Caco-2 (cell line): ENCODE results near the gene APOC4. TPM values are rescaled to one million over a fixed set of nuclear protein-coding genes. Genes with fewer than 3 reads are reported as not detected.

ENCODE experiments used
- BruUV-seq: library from RNA; stranded (reverse); fragments of 400-500 nt; replicated peaks from 2 replicates; lab custom pipeline; 2021; lab: Mats Ljungman, UMichigan
- CTCF ChIA-PET: fragments of 300-600 bp; sonication (Branson Sonifier 250); formaldehyde crosslinking; loops from one replicate; lab custom pipeline; 2022; ENCODE audit warnings: antibody characterized with exemption; lab: Charles Lee
- POLR2A ChIA-PET: fragments of 300-600 bp; sonication (Branson Sonifier 250); formaldehyde crosslinking; loops from one replicate; lab custom pipeline; 2022; ENCODE audit warnings: antibody characterized with exemption; lab: Charles Lee
- DNase-seq, 2 experiments: peaks; one replicate each; pipeline versions ENCODE4 v3.0.0 to v3.0.0-alpha.2; 2020 to 2022
- H3K27me3 ChIP-seq: replicated peaks from 2 replicates; pipeline ENCODE4 v1.6.0; 2011; ENCODE audit warnings: low read length; ENCODE audit not compliant: control insufficient read depth, insufficient read depth
- H3K36me3 ChIP-seq: 2 replicates; pipeline ENCODE4 v1.5.1; 2011; ENCODE audit warnings: low read length; ENCODE audit not compliant: control insufficient read depth, insufficient read depth
- H3K4me1 ChIP-seq: fragments of 250-450 bp; sonication (Bioruptor Pico); 2 replicates; pipeline ENCODE4 v1.5.1; 2020; ENCODE audit warnings: mild to moderate bottlenecking
- H3K4me3 ChIP-seq: 2 replicates; pipeline ENCODE4 v1.5.1; 2011; ENCODE audit warnings: low read depth, mild to moderate bottlenecking, control low read depth, low read length
- H3K9me3 ChIP-seq: fragments of 250-450 bp; sonication (Bioruptor Pico); 2 replicates; pipeline ENCODE4 v1.5.1; 2020; ENCODE audit warnings: mild to moderate bottlenecking, moderate library complexity
- H3K27ac Mint-ChIP-seq: one replicate; pipeline ENCODE4 v1.8.0; 2022; ENCODE audit warnings: mixed read lengths; ENCODE audit not compliant: unreplicated experiment
- H3K27me3 Mint-ChIP-seq: one replicate; pipeline ENCODE4 v1.8.0; 2022; ENCODE audit warnings: mixed read lengths; ENCODE audit not compliant: insufficient read depth, unreplicated experiment
- H3K36me3 Mint-ChIP-seq: one replicate; pipeline ENCODE4 v1.8.0; 2022; ENCODE audit warnings: mild to moderate bottlenecking, mixed read lengths; ENCODE audit not compliant: insufficient read depth, unreplicated experiment
- H3K4me1 Mint-ChIP-seq: one replicate; pipeline ENCODE4 v1.8.0; 2022; ENCODE audit warnings: low read depth, mixed read lengths; ENCODE audit not compliant: unreplicated experiment
- H3K4me3 Mint-ChIP-seq: one replicate; pipeline ENCODE4 v1.8.0; 2022; ENCODE audit warnings: mild to moderate bottlenecking, moderate library complexity, mixed read lengths; ENCODE audit not compliant: unreplicated experiment
- H3K9me3 Mint-ChIP-seq: one replicate; pipeline ENCODE4 v1.8.0; 2022; ENCODE audit warnings: mixed read lengths; ENCODE audit not compliant: unreplicated experiment
- intact Hi-C: fragments of 100-400 bp; cut with micrococcal nuclease; formaldehyde crosslinking; loops from one replicate; pipeline ENCODE4 v1.10.0; 2022; ENCODE audit not compliant: unreplicated experiment
- total RNA-seq: library from RNA; stranded (reverse); gene quantifications from 2 replicates; pipeline ENCODE4 v1.2.3, GENCODE V29; 2022
- TF ChIP-seq, protein P1 (sequence below), 2 experiments: fragments of 200-600 bp in 1 of 2; IDR thresholded peaks; 1 replicate in 1 of 2; 2 replicates in 1 of 2; pipeline versions ENCODE4 v1.5.1 to v1.8.0; 2011 to 2022; ENCODE audit warnings: antibody characterized with exemption in 1 of 2, control low read depth in 1 of 2, inconsistent platforms in 1 of 2, low read depth in 1 of 2, low read length in 1 of 2, mild to moderate bottlenecking in 1 of 2, moderate library complexity in 1 of 2; ENCODE audit not compliant: insufficient read depth in 1 of 2, severe bottlenecking in 1 of 2, unreplicated experiment in 1 of 2

The APOC4 gene
- total RNA-seq, 1 experiment from 2014 or later = not detected

DNA sequence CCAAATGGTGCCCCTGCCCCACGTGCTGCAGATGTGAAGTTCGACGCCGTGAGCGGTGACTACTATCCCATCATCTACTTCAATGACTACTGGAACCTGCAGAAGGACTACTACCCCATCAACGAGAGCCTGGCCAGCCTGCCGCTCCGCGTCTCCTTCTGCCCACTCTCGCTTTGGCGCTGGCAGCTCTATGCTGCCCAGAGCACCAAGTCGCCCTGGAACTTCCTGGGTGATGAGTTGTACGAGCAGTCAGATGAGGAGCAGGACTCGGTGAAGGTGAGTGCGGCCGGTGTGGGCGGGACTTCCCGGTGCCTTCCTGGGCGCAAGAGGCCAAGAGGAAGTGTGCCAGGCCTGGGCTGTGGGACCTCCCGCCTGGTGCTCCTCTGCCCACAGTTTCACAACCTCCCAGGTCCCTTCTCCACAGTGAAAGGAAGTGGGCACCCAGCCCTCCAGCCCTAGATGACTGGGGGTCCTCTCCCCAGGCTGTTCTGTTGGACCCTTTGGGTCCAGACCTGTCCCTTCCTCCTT, 45.2 kb downstream of the APOC4 start:
- Histone ChIP-seq H3K4me3 (no peak overlapping the region), H3K36me3 (peaks cover 4% of the 10 kb centered on the region), H3K27me3 (no peaks in the 10 kb centered on the region), H3K9me3 (no peaks in the 10 kb centered on the region), H3K4me1 (no peaks in the 10 kb centered on the region)
- BruUV-seq = no TSS peak
- H3K27ac Mint-ChIP-seq = no peak overlapping the region
- intact Hi-C loops = no loop called here
- ChIA-PET POLR2A (no interaction called here), CTCF (no interaction called here)
- TF ChIP-seq, protein P1, sequence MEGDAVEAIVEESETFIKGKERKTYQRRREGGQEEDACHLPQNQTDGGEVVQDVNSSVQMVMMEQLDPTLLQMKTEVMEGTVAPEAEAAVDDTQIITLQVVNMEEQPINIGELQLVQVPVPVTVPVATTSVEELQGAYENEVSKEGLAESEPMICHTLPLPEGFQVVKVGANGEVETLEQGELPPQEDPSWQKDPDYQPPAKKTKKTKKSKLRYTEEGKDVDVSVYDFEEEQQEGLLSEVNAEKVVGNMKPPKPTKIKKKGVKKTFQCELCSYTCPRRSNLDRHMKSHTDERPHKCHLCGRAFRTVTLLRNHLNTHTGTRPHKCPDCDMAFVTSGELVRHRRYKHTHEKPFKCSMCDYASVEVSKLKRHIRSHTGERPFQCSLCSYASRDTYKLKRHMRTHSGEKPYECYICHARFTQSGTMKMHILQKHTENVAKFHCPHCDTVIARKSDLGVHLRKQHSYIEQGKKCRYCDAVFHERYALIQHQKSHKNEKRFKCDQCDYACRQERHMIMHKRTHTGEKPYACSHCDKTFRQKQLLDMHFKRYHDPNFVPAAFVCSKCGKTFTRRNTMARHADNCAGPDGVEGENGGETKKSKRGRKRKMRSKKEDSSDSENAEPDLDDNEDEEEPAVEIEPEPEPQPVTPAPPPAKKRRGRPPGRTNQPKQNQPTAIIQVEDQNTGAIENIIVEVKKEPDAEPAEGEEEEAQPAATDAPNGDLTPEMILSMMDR (IDR thresholded peaks at IDR 0.05; ENCODE audit: insufficient read depth in 1 of 2, low read depth in 1 of 2, low read length in 1 of 2, severe bottlenecking in 1 of 2, unreplicated experiment in 1 of 2) = no peak
- no peak for DNase-seq
- H3K4me1 Mint-ChIP-seq = no peaks in the 10 kb centered on the region
- H3K36me3 Mint-ChIP-seq = peaks cover 69% of the 10 kb centered on the region
- H3K4me3 Mint-ChIP-seq = no peak overlapping the region
- no peaks in the 10 kb centered on the region for H3K9me3 Mint-ChIP-seq
- no peaks in the 10 kb centered on the region for H3K27me3 Mint-ChIP-seq

DNA sequence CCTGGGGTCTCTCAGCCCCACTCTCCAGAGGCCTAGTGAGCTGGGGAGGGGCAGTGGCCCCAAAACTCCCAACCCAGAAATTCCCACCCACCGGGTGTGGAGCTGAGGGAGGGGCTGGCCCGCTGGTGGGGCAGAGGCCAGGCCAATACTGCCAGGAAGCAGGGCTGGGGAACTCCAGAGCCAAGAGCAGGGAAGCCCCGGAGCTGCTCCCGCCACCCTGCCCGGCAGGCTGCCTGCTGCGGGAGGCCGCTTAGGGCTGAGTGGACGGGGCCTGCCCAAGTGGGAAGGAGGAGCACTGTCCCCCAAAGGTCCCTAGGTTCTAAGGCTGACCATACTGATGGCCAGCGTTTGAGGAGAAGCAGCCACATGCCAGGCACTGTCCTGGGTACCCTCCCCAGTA, 46.2 kb downstream of the APOC4 start:
- Mint-ChIP-seq H3K4me1 (no peaks in the 10 kb centered on the region), H3K9me3 (no peaks in the 10 kb centered on the region), H3K27ac (no peak overlapping the region), H3K27me3 (no peaks in the 10 kb centered on the region), H3K4me3 (no peak overlapping the region), H3K36me3 (peaks cover 59% of the 10 kb centered on the region)
- BruUV-seq = no TSS peak
- Histone ChIP-seq H3K27me3 (no peaks in the 10 kb centered on the region), H3K36me3 (peaks cover 4% of the 10 kb centered on the region), H3K4me3 (no peak overlapping the region), H3K9me3 (no peaks in the 10 kb centered on the region), H3K4me1 (no peaks in the 10 kb centered on the region)
- intact Hi-C loops = no loop called here
- DNase-seq = no peak
- POLR2A ChIA-PET = interaction anchor here (0.6 kb wide), 1 partner anchor 50 kb away, joined by 11 read pairs; no protein-coding TSS in a partner anchor
- TF ChIP-seq, protein P1 (IDR thresholded peaks at IDR 0.05; ENCODE audit: insufficient read depth in 1 of 2, low read depth in 1 of 2, low read length in 1 of 2, severe bottlenecking in 1 of 2, unreplicated experiment in 1 of 2) = no peak
- CTCF ChIA-PET = interaction anchor here (0.7 to 1.9 kb wide), 2 partner anchors 71 to 73 kb away, joined by 5 to 15 read pairs; no protein-coding TSS in a partner anchor

DNA sequence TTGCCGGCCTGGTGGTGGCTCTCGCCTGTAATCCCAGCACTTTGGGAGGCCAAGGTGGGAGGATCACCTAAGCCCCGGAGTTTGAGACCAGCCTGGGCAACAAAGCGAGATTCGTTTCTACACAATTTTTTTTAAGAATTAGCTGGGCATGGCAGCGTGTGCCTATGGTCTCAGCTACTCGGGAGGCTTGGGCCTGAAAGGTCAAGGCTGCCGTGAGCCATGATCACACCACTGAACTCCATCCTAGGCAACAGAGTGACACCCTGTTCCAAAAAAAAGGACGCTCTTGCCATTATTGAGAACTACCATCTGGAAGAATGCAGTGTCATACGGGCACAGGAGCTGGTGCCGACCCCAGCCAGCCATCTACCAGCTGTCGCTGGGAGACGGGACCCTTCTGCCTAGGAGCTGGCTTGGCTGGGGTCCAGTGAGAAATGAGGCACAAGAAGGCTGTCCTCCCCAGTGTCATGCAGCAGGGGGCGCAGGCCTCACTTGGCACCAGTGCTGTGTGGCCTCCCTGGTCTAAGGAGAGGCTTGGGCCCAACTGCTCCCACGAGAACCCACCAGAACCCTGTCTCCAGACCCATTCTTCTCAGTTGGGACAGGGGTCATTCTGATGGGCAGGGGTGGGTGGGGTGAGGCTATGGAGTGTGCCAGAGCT, 47.0 kb downstream of the APOC4 start:
- peaks cover 4% of the 10 kb centered on the region for H3K36me3 ChIP-seq

More for the DNA sequence above, 47.0 kb downstream of the APOC4 start:
- Histone ChIP-seq H3K4me1 (no peaks in the 10 kb centered on the region), H3K9me3 (no peaks in the 10 kb centered on the region), H3K4me3 (no peak overlapping the region), H3K27me3 (no peaks in the 10 kb centered on the region)
- H3K4me1 Mint-ChIP-seq = no peaks in the 10 kb centered on the region
- peaks cover 51% of the 10 kb centered on the region for H3K36me3 Mint-ChIP-seq
- TF ChIP-seq, protein P1 (IDR thresholded peaks at IDR 0.05; ENCODE audit: insufficient read depth in 1 of 2, low read depth in 1 of 2, low read length in 1 of 2, severe bottlenecking in 1 of 2, unreplicated experiment in 1 of 2) = peak; percentile 59 to 74
- peak in 1 of 2 experiments; percentile 70 for DNase-seq
- BruUV-seq = no TSS peak
- POLR2A ChIA-PET = no interaction called here
- no peak overlapping the region for H3K27ac Mint-ChIP-seq
- intact Hi-C loops = loop anchor here (1.0 kb wide), 1 partner anchor 70 kb away; no protein-coding TSS in a partner anchor
- CTCF ChIA-PET = interaction anchor here (0.5 to 1.9 kb wide), 4 partner anchors 45 to 321 kb away, joined by 3 to 15 read pairs (median 4); no protein-coding TSS in a partner anchor
- H3K9me3 Mint-ChIP-seq = no peaks in the 10 kb centered on the region
- H3K27me3 Mint-ChIP-seq = no peaks in the 10 kb centered on the region
- H3K4me3 Mint-ChIP-seq = no peak overlapping the region
